Measurements from ENCODE around the gene C19orf53.
"Not testable (repeated sequence)": the region's sequence is repeated elsewhere in the genome, so short reads cannot be mapped to it uniquely, and the experiment has no call there.

C19orf53 gene

GRCh38 chr19:13764101-13764807 is 10.0 kb upstream of the C19orf53 start, which contains the start of gene MRI1:
Gene MRI1 (plus strand): TSS chr19:13764522. CDS start chr19:13764589, 67 bp downstream.
- DNase-seq (ENCODE audit: low spot score), result peak; percentile 78

GRCh38 chr19:13764821-13765394 is 9.3 kb upstream of the C19orf53 start:
- DNase-seq (ENCODE audit: low spot score), result no peak

- peak; percentile 51 for DNase-seq (ENCODE audit: low spot score)
These were observed 8.7 kb upstream of the C19orf53 start for GRCh38 chr19:13765395-13766094.

GRCh38 chr19:13766095-13766481 is 8.2 kb upstream of the C19orf53 start:
- DNase-seq (ENCODE audit: low spot score), result no peak

GRCh38 chr19:13768510-13768909 is 5.7 kb upstream of the C19orf53 start:
- no peak for DNase-seq (ENCODE audit: low spot score)

GRCh38 chr19:13770013-13770635 is 4.1 kb upstream of the C19orf53 start:
- DNase-seq (ENCODE audit: low spot score), result no peak

- no peak for DNase-seq (ENCODE audit: low spot score)
These were observed 4.1 kb downstream of the C19orf53 start for GRCh38 chr19:13778398-13778797.

GRCh38 chr19:13778847-13779246 is 4.6 kb downstream of the C19orf53 start:
- no peak for DNase-seq (ENCODE audit: low spot score)

GRCh38 chr19:13779794-13780193 is 5.5 kb downstream of the C19orf53 start:
- not testable (repeated sequence) for DNase-seq (ENCODE audit: low spot score)

GRCh38 chr19:13781547-13781946 is 7.3 kb downstream of the C19orf53 start:
- no peak for DNase-seq (ENCODE audit: low spot score)

- no peak for DNase-seq (ENCODE audit: low spot score)
These were observed 8.3 kb downstream of the C19orf53 start for GRCh38 chr19:13782537-13782936.

- DNase-seq (ENCODE audit: low spot score), result no peak
These were observed 9.6 kb downstream of the C19orf53 start for GRCh38 chr19:13783565-13784500.

GRCh38 chr19:13784731-13785452 is 10.6 kb downstream of the C19orf53 start:
- peak; percentile 41 for DNase-seq (ENCODE audit: low spot score)

- DNase-seq (ENCODE audit: low spot score), result no peak
These were observed 14.7 kb downstream of the C19orf53 start for GRCh38 chr19:13788991-13789390.

GRCh38 chr19:13790354-13790753 is 16.1 kb downstream of the C19orf53 start:
- DNase-seq (ENCODE audit: low spot score), result no peak

GRCh38 chr19:13793317-13793716 is 19.1 kb downstream of the C19orf53 start:
- DNase-seq (ENCODE audit: low spot score), result not testable (repeated sequence)

- peak; percentile 77 for DNase-seq (ENCODE audit: low spot score)
These were observed 20.1 kb downstream of the C19orf53 start for GRCh38 chr19:13794398-13794756.

- DNase-seq (ENCODE audit: low spot score), result peak; percentile 99
These were observed 20.7 kb downstream of the C19orf53 start, which contains the start of gene ZSWIM4 for GRCh38 chr19:13794757-13795589. Gene ZSWIM4 (plus strand): TSS chr19:13795443. CDS start chr19:13795649, 206 bp downstream.

- peak; percentile 22 for DNase-seq (ENCODE audit: low spot score)
These were observed 21.5 kb downstream of the C19orf53 start for GRCh38 chr19:13795595-13796300.
